ENCODE measurements around the gene LRRC4. TPM values are rescaled to one million over a fixed set of nuclear protein-coding genes. Genes with fewer than 3 reads are reported as not detected.
A peak's percentile ranks its signal among the peaks of the same experiment; 100 is the strongest.

Gene LRRC4
- total RNA-seq, 1 donor: 0.72 TPM

DNA sequence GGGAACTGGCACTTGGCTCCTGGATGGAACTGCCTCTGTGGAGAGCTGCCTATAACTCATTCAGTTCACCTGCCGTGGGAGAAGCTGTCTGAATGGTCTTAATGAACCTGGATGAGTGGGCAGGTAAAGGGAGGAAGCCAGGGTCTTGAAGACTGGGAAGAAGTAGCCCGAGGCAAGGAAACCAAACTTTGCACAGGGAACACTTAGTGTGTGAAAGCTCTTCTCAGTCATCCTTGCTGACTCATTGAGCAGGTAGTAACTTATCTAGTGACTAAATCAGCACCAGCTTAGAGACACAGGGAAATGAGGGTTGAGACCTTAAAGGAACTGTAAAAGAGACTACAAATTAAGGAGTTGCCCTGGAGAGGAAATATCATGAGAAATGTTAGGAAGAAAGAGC, 9.9 kb downstream of the LRRC4 start:
- Histone ChIP-seq H3K4me3 (ENCODE audit: insufficient read depth, low read length) (no peak overlapping the region), H3K9me3 (ENCODE audit: low read depth, low read length) (no peaks in the 10 kb centered on the region), H3K79me2 (ENCODE audit: insufficient read depth, low read length) (peaks cover 8% of the 10 kb centered on the region), H3K36me3 (ENCODE audit: insufficient read depth, low read length) (no peaks in the 10 kb centered on the region), H3K27me3 (ENCODE audit: insufficient read depth, low read length) (no peaks in the 10 kb centered on the region), H4K20me1 (ENCODE audit: insufficient read depth, low read length) (peaks cover 61% of the 10 kb centered on the region), H3K4me1 (ENCODE audit: insufficient read depth, low read length) (peaks cover 31% of the 10 kb centered on the region), H2AFZ (ENCODE audit: low read length) (no peak overlapping the region), H3K4me2 (ENCODE audit: insufficient read depth, low read length) (no peak overlapping the region), H3K27ac (ENCODE audit: low read depth, low read length) (no peak overlapping the region)
- TF ChIP-seq, protein P1, sequence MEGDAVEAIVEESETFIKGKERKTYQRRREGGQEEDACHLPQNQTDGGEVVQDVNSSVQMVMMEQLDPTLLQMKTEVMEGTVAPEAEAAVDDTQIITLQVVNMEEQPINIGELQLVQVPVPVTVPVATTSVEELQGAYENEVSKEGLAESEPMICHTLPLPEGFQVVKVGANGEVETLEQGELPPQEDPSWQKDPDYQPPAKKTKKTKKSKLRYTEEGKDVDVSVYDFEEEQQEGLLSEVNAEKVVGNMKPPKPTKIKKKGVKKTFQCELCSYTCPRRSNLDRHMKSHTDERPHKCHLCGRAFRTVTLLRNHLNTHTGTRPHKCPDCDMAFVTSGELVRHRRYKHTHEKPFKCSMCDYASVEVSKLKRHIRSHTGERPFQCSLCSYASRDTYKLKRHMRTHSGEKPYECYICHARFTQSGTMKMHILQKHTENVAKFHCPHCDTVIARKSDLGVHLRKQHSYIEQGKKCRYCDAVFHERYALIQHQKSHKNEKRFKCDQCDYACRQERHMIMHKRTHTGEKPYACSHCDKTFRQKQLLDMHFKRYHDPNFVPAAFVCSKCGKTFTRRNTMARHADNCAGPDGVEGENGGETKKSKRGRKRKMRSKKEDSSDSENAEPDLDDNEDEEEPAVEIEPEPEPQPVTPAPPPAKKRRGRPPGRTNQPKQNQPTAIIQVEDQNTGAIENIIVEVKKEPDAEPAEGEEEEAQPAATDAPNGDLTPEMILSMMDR (IDR thresholded peaks at IDR 0.05; ENCODE audit: extremely low read depth, low read depth, low read length): no peak
- no peak for DNase-seq (ENCODE audit: insufficient read length, low spot score, missing footprints)

DNA sequence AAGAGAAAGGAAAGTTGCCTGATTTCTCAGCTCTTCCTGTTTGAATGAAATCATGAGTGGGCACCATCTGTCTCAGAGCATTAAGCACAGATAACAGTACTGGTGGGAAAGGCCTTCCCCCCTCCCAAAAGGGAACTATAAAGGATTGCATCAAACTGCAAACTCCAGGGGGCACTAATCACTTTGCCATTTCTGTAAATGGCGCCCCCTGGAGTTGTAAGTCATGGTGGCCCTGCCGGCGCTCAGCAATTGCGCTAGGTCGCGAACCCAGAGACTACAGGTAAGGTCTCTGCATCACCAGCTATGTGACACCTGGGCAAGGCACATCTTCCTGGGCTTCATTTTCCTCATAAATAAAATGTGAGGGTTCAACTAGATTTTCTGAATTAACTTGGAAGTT, 11.1 kb downstream of the LRRC4 start:
- Histone ChIP-seq H3K9me3 (ENCODE audit: low read depth, low read length) (no peaks in the 10 kb centered on the region), H3K4me3 (ENCODE audit: insufficient read depth, low read length) (no peak overlapping the region), H3K4me2 (ENCODE audit: insufficient read depth, low read length) (no peak overlapping the region), H3K27ac (ENCODE audit: low read depth, low read length) (no peak overlapping the region), H3K36me3 (ENCODE audit: insufficient read depth, low read length) (no peaks in the 10 kb centered on the region), H4K20me1 (ENCODE audit: insufficient read depth, low read length) (peaks cover 50% of the 10 kb centered on the region), H3K27me3 (ENCODE audit: insufficient read depth, low read length) (no peaks in the 10 kb centered on the region), H3K4me1 (ENCODE audit: insufficient read depth, low read length) (peaks cover 24% of the 10 kb centered on the region), H2AFZ (ENCODE audit: low read length) (no peak overlapping the region), H3K79me2 (ENCODE audit: insufficient read depth, low read length) (peaks cover 8% of the 10 kb centered on the region)
- DNase-seq (ENCODE audit: insufficient read length, low spot score, missing footprints): no peak
- TF ChIP-seq, protein P1 (IDR thresholded peaks at IDR 0.05; ENCODE audit: extremely low read depth, low read depth, low read length): peak; percentile 35

DNA sequence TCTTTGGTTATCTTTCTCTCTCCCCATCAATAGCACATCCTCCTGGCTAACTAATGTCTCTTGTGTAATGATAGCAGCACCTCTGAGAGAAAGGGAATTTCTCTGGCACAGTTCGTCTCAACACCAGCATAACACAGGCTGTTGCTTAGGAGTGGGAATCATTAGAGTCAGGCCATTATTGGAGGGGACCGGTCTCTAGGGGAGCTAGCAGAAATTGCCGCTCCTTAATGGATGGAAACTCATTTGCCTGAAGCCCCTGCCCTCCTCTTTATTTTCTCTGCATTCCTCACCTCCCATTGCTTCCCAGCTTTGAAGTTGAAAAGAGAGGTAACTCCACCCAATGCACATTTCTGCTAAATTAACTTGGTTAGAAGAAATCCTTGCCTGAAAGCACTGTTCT, 11.9 kb downstream of the LRRC4 start:
- Histone ChIP-seq H3K4me3 (ENCODE audit: insufficient read depth, low read length) (no peak overlapping the region), H3K4me2 (ENCODE audit: insufficient read depth, low read length) (no peak overlapping the region), H4K20me1 (ENCODE audit: insufficient read depth, low read length) (peaks cover 43% of the 10 kb centered on the region), H3K27me3 (ENCODE audit: insufficient read depth, low read length) (no peaks in the 10 kb centered on the region), H3K79me2 (ENCODE audit: insufficient read depth, low read length) (peaks cover under 1% of the 10 kb centered on the region), H3K36me3 (ENCODE audit: insufficient read depth, low read length) (no peaks in the 10 kb centered on the region), H3K4me1 (ENCODE audit: insufficient read depth, low read length) (peaks cover 21% of the 10 kb centered on the region), H3K9me3 (ENCODE audit: low read depth, low read length) (no peaks in the 10 kb centered on the region), H2AFZ (ENCODE audit: low read length) (no peak overlapping the region), H3K27ac (ENCODE audit: low read depth, low read length) (no peak overlapping the region)
- TF ChIP-seq, protein P1 (IDR thresholded peaks at IDR 0.05; ENCODE audit: extremely low read depth, low read depth, low read length): no peak
- no peak for DNase-seq (ENCODE audit: insufficient read length, low spot score, missing footprints)

GRCh38 chr7:128017862-128018845, 13.1 kb downstream of the LRRC4 start:
- Histone ChIP-seq H3K4me2 (ENCODE audit: insufficient read depth, low read length) (no peak overlapping the region), H3K27ac (ENCODE audit: low read depth, low read length) (no peak overlapping the region)
- DNase-seq (ENCODE audit: insufficient read length, low spot score, missing footprints): no peak

More at GRCh38 chr7:128017862-128018845, 13.1 kb downstream of the LRRC4 start:
- Histone ChIP-seq H3K79me2 (ENCODE audit: insufficient read depth, low read length) (no peaks in the 10 kb centered on the region), H3K9me3 (ENCODE audit: low read depth, low read length) (no peaks in the 10 kb centered on the region), H3K27me3 (ENCODE audit: insufficient read depth, low read length) (no peaks in the 10 kb centered on the region), H4K20me1 (ENCODE audit: insufficient read depth, low read length) (peaks cover 34% of the 10 kb centered on the region), H2AFZ (ENCODE audit: low read length) (no peak overlapping the region), H3K4me3 (ENCODE audit: insufficient read depth, low read length) (no peak overlapping the region), H3K4me1 (ENCODE audit: insufficient read depth, low read length) (peaks cover 16% of the 10 kb centered on the region), H3K36me3 (ENCODE audit: insufficient read depth, low read length) (no peaks in the 10 kb centered on the region)
- TF ChIP-seq, protein P1 (IDR thresholded peaks at IDR 0.05; ENCODE audit: extremely low read depth, low read depth, low read length): no peak

Measured in osteoblast (primary cell).